ENCODE measurements around the gene VASP. TPM values are rescaled to one million over a fixed set of nuclear protein-coding genes. Genes with fewer than 3 reads are reported as not detected.

The VASP gene
- total RNA-seq, result 100 to 1,000 TPM; 223 to 308 TPM

DNA sequence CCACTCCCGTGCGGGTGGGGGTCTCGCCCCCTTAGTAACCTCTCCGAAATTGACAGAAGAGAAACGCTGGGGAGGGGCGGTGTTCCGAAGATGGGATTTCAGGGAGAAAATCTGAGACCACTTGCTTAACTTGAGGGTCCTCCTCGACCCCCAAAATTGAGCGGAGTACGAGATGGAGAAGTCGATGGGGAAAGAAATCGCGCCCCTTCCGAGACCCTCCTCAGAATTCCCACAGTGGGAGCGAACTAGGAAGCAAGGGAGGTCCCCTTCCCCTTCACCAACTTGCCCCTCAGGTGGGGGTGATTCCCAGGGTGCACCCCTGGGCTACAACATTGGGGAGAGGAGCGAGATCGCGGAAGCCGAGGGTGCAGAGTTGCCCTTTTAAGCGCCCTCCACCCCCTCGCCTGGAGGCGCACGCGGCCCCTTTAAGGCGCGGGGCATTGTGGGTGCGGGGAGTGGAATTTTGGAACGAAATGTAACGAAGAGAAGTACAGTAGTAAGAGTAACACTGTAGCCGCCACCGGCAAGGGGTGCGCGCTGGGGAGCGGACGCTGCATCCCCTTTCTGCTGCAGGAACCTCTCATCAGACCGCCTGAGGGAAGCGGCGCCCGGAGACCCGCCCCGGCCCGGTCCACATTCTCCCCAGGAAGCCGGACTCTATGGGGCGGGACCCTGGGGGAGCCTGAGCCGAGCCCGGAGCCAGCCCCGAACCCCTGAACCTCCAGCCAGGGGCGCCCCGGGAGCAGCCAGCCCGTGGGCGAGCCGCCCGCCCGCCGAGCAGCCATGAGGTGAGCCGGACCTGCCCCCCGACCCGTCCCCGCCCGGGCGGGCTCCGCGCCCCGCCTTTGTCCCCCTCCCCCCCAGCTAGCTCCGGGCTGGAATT lies at the start of gene VASP:
Gene VASP (plus strand): TSS at position 491 of the 883 bp plus-strand sequence. CDS start 293 bp downstream, at position 784.
- ATAC-seq (peak; percentile 68), DNase-seq (peak; percentile 97)
- Mint-ChIP-seq H3K27ac (peak within 1 kb of the TSS; percentile 98), H3K27me3 (no peaks in the 10 kb centered on the region), H3K9me3 (ENCODE audit: low read depth) (no peaks in the 10 kb centered on the region), H3K4me3 (peak within 1 kb of the TSS; percentile 99), H3K36me3 (peaks cover 16% of the 10 kb centered on the region), H3K4me1 (peaks cover 45% of the 10 kb centered on the region)
- CTCF ChIA-PET, result interaction anchor here (0.7 to 1.7 kb wide), 7 partner anchors 8 to 138 kb away, joined by 3 to 11 read pairs (median 3); no protein-coding TSS in a partner anchor

DNA sequence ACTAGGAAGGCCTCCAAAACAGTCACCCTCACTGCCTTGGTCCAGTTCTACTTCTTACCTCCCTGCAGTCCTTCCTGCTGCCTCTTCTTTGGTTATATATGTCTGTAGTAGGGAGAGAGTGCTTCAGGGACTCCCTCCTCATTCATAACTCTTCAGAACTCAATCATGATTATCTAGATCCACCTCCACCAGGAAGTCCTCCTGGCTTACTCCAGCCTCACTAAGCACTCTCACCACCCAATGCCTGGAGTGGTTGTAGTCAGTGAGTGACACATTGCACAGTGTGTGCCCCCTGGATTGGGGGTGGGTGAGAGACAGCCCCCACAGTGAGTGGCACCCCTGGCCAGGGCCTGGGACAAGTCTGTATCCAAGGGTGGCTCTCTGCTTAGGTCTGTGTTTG lies 49.5 kb upstream of the VASP start:
- Mint-ChIP-seq H3K27ac (no peak overlapping the region), H3K27me3 (peaks cover 11% of the 10 kb centered on the region), H3K36me3 (no peaks in the 10 kb centered on the region), H3K4me3 (no peak overlapping the region), H3K9me3 (ENCODE audit: low read depth) (no peaks in the 10 kb centered on the region), H3K4me1 (peaks cover 15% of the 10 kb centered on the region)
- CTCF ChIA-PET, result interaction anchor here (1.3 to 3.3 kb wide), 4 partner anchors 8 to 18 kb away, joined by 3 to 18 read pairs (median 9); partner anchors contain the start of gene FOSB
- ATAC-seq (no peak), DNase-seq (no peak)

DNA sequence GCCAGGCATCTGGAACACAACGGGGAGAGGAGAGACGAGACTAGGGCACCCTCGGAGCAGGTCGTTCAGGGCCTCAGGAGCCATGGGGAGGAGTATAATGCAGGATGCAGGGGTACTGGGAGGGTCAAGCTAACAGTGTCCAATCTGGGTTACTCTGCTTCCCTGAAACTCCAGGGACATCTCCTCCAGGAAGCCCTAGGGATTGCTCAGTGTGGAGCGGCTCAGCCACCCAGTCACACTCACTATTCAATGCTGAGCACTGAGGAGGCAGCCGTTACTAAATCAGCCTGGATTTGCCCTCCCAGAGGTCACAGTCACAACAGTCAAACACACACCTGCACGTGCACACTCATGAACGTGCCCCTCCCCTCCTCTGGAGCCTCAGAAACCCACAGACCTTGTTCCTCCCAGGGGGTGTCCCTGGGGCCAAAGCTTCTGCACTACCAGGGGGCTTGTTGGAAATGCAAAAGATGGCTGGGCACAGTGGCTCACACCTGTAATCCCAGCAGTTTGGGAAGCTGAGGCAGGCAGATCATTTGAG lies 46.4 kb upstream of the VASP start:
- no peak overlapping the region for H3K27ac Mint-ChIP-seq
- H3K4me1 Mint-ChIP-seq, result peaks cover 8% of the 10 kb centered on the region
- CTCF ChIA-PET, result interaction anchor here (0.5 kb wide), 1 partner anchor 33 kb away, joined by 3 read pairs; no protein-coding TSS in a partner anchor
- H3K36me3 Mint-ChIP-seq, result no peaks in the 10 kb centered on the region
- no peak for ATAC-seq
- H3K9me3 Mint-ChIP-seq (ENCODE audit: low read depth), result no peaks in the 10 kb centered on the region
- peaks cover 10% of the 10 kb centered on the region for H3K27me3 Mint-ChIP-seq
- DNase-seq, result no peak
- no peak overlapping the region for H3K4me3 Mint-ChIP-seq

DNA sequence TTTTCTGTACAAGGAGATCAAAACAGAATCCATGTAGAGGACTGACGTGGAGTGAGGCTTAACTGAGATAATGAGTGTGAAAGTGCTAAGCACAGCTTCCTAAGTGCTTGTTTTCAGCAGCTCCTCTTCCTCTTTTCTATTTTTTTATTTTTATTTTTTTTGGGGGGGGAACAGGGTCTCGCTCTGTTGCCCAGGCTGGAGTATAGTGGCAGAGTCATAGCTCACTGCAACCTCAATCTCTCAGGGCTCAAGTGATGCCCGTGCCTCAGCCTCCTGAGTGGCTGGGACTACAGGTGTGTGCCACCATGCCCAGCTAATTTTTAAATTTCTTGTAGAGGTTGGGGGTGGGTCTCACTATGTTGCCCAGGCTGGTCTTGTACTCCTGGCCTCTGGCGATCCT lies 45.1 kb upstream of the VASP start:
- peaks cover 3% of the 10 kb centered on the region for H3K4me1 Mint-ChIP-seq

DNA sequence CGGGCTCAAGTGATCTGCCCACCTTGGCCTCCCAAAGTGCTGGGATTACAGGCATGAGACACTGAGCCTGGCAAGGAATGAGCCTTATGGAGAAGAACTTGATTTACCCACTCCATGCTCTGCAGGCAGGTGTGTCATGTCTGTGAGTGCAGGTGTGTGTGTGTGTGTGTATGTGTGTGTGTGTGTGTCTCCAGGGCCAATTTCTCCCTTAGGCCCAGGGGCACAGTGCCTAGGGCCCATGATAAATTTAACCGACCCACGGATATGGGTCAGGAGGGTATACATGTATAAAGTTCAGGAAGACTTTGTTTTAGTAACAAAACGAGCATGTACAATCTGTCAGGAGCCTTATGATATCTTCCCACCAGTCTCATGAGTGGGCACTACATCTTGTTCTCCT lies 44.0 kb upstream of the VASP start:
- H3K27ac Mint-ChIP-seq, result no peak overlapping the region
- peaks cover 10% of the 10 kb centered on the region for H3K27me3 Mint-ChIP-seq
- CTCF ChIA-PET, result interaction anchor here (1.9 to 6.9 kb wide), 4 partner anchors 15 to 24 kb away, joined by 7 to 111 read pairs (median 9); no protein-coding TSS in a partner anchor
- ATAC-seq, result no peak
- H3K4me3 Mint-ChIP-seq, result no peak overlapping the region
- DNase-seq, result no peak
- H3K4me1 Mint-ChIP-seq, result peaks cover 9% of the 10 kb centered on the region
- H3K9me3 Mint-ChIP-seq (ENCODE audit: low read depth), result no peaks in the 10 kb centered on the region
- no peaks in the 10 kb centered on the region for H3K36me3 Mint-ChIP-seq

More for the DNA sequence above, 45.1 kb upstream of the VASP start:
- H3K4me3 Mint-ChIP-seq, result no peak overlapping the region
- H3K27me3 Mint-ChIP-seq, result peaks cover 10% of the 10 kb centered on the region
- CTCF ChIA-PET, result interaction anchor here (1.9 to 2.0 kb wide), 2 partner anchors 17 to 23 kb away, joined by 7 to 8 read pairs; no protein-coding TSS in a partner anchor
- ATAC-seq (no peak), DNase-seq (no peak)
- H3K27ac Mint-ChIP-seq, result no peak overlapping the region
- no peaks in the 10 kb centered on the region for H3K9me3 Mint-ChIP-seq (ENCODE audit: low read depth)
- H3K36me3 Mint-ChIP-seq, result no peaks in the 10 kb centered on the region

DNA sequence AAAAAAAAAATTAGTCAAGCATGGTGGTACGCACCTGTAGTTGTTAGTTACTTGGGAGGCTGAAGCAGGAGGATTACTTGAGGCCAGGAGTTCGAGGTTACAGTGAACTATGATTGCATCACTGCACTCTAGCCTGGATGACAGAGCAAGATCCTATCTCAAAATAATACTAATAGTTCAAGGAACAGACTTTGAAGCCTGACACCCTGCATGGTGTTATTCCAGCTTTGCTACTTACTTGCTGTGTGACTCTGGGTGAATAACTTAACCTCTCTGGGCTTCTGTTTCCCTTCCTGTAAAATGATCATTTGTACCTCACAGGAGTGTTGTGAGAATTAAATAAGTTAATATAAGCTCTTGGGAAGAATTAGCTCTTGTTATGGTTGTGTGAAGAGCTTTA lies 43.0 kb upstream of the VASP start:
- Mint-ChIP-seq H3K27me3 (peaks cover 10% of the 10 kb centered on the region), H3K36me3 (no peaks in the 10 kb centered on the region), H3K4me3 (no peak overlapping the region), H3K4me1 (peaks cover 11% of the 10 kb centered on the region), H3K9me3 (ENCODE audit: low read depth) (no peaks in the 10 kb centered on the region), H3K27ac (no peak overlapping the region)
- CTCF ChIA-PET, result interaction anchor here (2.0 to 6.9 kb wide), 2 partner anchors 14 to 25 kb away, joined by 10 to 111 read pairs; no protein-coding TSS in a partner anchor
- ATAC-seq (no peak), DNase-seq (no peak)

DNA sequence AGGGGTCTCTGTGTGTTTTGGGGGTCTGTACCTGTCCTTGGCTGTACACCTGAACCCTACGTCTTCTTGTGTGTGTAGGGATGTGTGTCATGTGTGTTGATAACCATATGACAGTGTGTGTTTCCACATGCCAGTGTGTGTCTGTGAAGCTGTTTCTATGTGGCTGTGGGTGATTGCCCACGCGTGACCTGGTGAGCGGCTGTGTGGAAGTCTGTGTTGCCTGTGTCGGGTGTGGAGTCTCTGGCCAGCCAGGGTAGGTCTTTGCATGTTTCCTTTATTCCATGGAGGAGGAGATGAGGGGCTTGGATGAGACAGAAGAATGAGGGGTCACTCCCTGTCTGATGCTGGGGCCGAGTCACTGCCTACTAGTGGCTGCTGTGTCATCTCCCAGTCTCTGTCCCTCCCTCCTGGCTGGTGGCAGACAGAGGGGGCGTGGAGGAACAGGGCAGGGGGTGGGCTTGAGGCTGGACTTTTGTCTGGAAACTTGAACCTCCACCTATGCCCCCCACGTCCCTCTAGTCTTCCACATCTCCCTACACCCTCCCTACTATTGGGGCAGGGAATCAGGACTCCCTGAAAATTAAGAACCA lies 42.3 kb upstream of the VASP start:
- H3K27ac Mint-ChIP-seq, result no peak overlapping the region
- CTCF ChIA-PET, result interaction anchor here (2.0 to 6.9 kb wide), 2 partner anchors 14 to 25 kb away, joined by 10 to 111 read pairs; no protein-coding TSS in a partner anchor
- no peak for ATAC-seq
- H3K4me3 Mint-ChIP-seq, result no peak overlapping the region
- no peaks in the 10 kb centered on the region for H3K9me3 Mint-ChIP-seq (ENCODE audit: low read depth)
- peaks cover 16% of the 10 kb centered on the region for H3K4me1 Mint-ChIP-seq
- H3K36me3 Mint-ChIP-seq, result no peaks in the 10 kb centered on the region
- peaks cover 10% of the 10 kb centered on the region for H3K27me3 Mint-ChIP-seq
- no peak for DNase-seq

DNA sequence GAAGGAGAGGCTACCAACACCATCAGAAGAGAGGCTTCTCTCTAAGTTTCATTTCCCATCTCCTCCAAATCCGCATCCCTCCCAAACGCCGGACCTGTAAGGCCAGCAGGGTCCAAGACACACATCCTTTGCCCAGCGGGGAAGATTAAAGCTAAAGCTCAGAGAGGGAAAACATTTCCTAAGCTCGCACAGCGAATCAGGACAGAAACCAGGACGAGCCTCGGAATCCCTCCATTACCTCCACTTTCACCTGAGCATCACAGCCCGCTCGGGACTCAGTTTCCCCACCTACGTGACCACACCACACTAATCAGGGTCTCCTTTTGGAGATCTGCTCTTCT lies 40.2 kb upstream of the VASP start:
- H3K27ac Mint-ChIP-seq, result peak overlapping the region; percentile 56
- H3K36me3 Mint-ChIP-seq, result no peaks in the 10 kb centered on the region
- ATAC-seq, result no peak
- H3K9me3 Mint-ChIP-seq (ENCODE audit: low read depth), result no peaks in the 10 kb centered on the region
- H3K4me3 Mint-ChIP-seq, result peak overlapping the region; percentile 86
- CTCF ChIA-PET, result interaction anchor here (0.6 to 6.9 kb wide), 17 partner anchors 9 to 302 kb away, joined by 3 to 111 read pairs (median 3); partner anchors contain the start of gene SIX5
- peaks cover 11% of the 10 kb centered on the region for H3K27me3 Mint-ChIP-seq
- H3K4me1 Mint-ChIP-seq, result peaks cover 23% of the 10 kb centered on the region
- no peak for DNase-seq

DNA sequence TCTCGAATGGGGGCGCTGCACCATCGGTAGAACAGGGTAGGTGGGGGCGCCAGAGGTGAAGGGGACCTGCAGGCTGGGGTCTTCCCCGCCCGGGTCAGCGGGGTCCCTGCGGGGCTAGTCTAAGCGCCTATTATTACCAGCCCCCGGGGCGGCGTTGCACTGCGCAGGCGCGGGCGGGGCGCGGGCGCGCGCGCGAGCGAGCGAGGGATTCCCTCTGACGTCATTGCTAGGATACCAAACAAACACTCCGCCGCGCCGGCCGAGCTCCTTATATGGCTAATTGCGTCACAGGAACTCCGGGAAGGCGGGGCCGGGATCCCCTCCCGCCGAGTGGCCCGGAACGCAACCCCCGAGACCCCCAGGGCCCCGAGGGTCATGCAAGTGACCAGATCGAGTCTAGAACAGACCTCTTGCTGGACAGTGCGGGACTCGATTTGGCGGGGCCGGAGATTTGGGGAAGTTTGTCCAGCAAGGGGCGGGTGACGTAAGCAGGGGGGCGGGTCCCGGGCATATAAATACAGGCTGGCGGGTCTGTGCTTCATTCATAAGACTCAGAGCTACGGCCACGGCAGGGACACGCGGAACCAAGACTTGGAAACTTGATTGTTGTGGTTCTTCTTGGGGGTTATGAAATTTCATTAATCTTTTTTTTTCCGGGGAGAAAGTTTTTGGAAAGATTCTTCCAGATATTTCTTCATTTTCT lies 39.7 kb upstream of the VASP start, which contains the start of gene FOSB:
Gene FOSB (plus strand): TSS at position 541 of the 703 bp plus-strand sequence. CDS start 591 bp downstream, outside the sequence.
- peaks cover 23% of the 10 kb centered on the region for H3K4me1 Mint-ChIP-seq
- DNase-seq (peak; percentile 96), ATAC-seq (peak; percentile 8)
- peak within 1 kb of the TSS; percentile 96 for H3K27ac Mint-ChIP-seq
- H3K4me3 Mint-ChIP-seq, result peak within 1 kb of the TSS; percentile 86
- no peaks in the 10 kb centered on the region for H3K9me3 Mint-ChIP-seq (ENCODE audit: low read depth)
- CTCF ChIA-PET, result interaction anchor here (0.6 to 6.9 kb wide), 18 partner anchors 8 to 301 kb away, joined by 3 to 111 read pairs (median 4); partner anchors contain the start of genes QPCTL, SIX5 and SNRPD2
- H3K27me3 Mint-ChIP-seq, result peaks cover 16% of the 10 kb centered on the region
- H3K36me3 Mint-ChIP-seq, result no peaks in the 10 kb centered on the region

DNA sequence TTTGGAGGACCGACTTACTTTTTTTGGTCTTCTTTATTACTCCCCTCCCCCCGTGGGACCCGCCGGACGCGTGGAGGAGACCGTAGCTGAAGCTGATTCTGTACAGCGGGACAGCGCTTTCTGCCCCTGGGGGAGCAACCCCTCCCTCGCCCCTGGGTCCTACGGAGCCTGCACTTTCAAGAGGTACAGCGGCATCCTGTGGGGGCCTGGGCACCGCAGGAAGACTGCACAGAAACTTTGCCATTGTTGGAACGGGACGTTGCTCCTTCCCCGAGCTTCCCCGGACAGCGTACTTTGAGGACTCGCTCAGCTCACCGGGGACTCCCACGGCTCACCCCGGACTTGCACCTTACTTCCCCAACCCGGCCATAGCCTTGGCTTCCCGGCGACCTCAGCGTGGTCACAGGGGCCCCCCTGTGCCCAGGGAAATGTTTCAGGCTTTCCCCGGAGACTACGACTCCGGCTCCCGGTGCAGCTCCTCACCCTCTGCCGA lies 39.1 kb upstream of the VASP start:
- CTCF ChIA-PET, result interaction anchor here (0.7 to 6.9 kb wide), 15 partner anchors 7 to 224 kb away, joined by 3 to 111 read pairs (median 7); partner anchors contain the start of genes QPCTL and SNRPD2
- Mint-ChIP-seq H3K27ac (peak overlapping the region; percentile 96), H3K9me3 (ENCODE audit: low read depth) (no peaks in the 10 kb centered on the region), H3K4me3 (peak overlapping the region; percentile 86), H3K4me1 (peaks cover 24% of the 10 kb centered on the region), H3K36me3 (no peaks in the 10 kb centered on the region), H3K27me3 (peaks cover 20% of the 10 kb centered on the region)
- ATAC-seq (no peak), DNase-seq (peak; percentile 73)

DNA sequence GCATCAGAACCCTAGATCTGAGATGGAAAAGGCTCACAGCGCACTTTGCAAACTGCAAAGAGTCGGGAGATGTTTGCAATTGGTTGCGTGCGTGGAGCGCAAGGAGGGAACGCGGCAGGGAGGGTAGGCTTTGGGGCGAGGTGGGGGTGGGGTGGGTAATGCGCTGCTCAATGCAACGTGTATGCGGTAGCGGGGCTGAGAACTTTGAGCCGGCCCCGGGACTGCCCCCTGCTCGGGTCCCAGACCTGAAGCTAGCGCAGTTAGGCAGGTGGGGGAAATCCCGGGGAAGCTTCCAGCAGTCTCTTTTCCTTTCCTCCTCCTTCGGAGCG lies 38.5 kb upstream of the VASP start:
- H3K27me3 Mint-ChIP-seq, result peaks cover 24% of the 10 kb centered on the region
- H3K4me1 Mint-ChIP-seq, result peaks cover 24% of the 10 kb centered on the region

More for the DNA sequence above, 38.5 kb upstream of the VASP start:
- DNase-seq (no peak), ATAC-seq (peak; percentile 7)
- CTCF ChIA-PET, result interaction anchor here (1.0 to 6.9 kb wide), 13 partner anchors 10 to 224 kb away, joined by 3 to 111 read pairs (median 8); partner anchors contain the start of genes PPM1N, QPCTL and SNRPD2
- H3K27ac Mint-ChIP-seq, result peak overlapping the region; percentile 96
- no peaks in the 10 kb centered on the region for H3K36me3 Mint-ChIP-seq
- peak overlapping the region; percentile 86 for H3K4me3 Mint-ChIP-seq
- no peaks in the 10 kb centered on the region for H3K9me3 Mint-ChIP-seq (ENCODE audit: low read depth)

Measured in activated CD8-positive, alpha-beta memory T cell treated with anti-CD3 and anti-CD28 coated beads, Interleukin-2, amount 10 ng/mL, durations not matched to agents 7 days and 5 days (primary cell).